Activated T-helper 17 cell treated with anti-CD3 and anti-CD28 coated beads, Interleukin-2, amount 50 U/mL, for 72 hours (primary cell): ENCODE results near the gene CAMK2G. TPM values are rescaled to one million over a fixed set of nuclear protein-coding genes. Genes with fewer than 3 reads are reported as not detected.
A peak's percentile ranks its signal among the peaks of the same experiment; 100 is the strongest.

Experiments used
- ATAC-seq: fragments of 150-1000 bp; cut with Tn5 transposase; replicated peaks from 2 replicates; pipeline ENCODE4 v1.10.0; 2021; ENCODE audit warnings: mild to moderate bottlenecking, moderate library complexity
- H3K27ac Mint-ChIP-seq: one replicate; pipeline ENCODE4 v1.8.0; 2022; ENCODE audit warnings: mixed read lengths
- H3K27me3 Mint-ChIP-seq: one replicate; pipeline ENCODE4 v1.8.0; 2022; ENCODE audit warnings: mixed read lengths
- H3K36me3 Mint-ChIP-seq: one replicate; pipeline ENCODE4 v1.8.0; 2022; ENCODE audit warnings: low read depth, mild to moderate bottlenecking, mixed read lengths
- H3K4me1 Mint-ChIP-seq: one replicate; pipeline ENCODE4 v1.8.0; 2022; ENCODE audit warnings: mixed read lengths
- H3K4me3 Mint-ChIP-seq: one replicate; pipeline ENCODE4 v1.8.0; 2022; ENCODE audit warnings: mild to moderate bottlenecking, mixed read lengths
- H3K9me3 Mint-ChIP-seq: one replicate; pipeline ENCODE4 v1.8.0; 2022; ENCODE audit warnings: mixed read lengths
- total RNA-seq, 2 donors: library from RNA; stranded (reverse); gene quantifications; one replicate each; pipeline ENCODE4 v1.2.3, GENCODE V29; 2022

Gene CAMK2G
- total RNA-seq, 2 donors from 2014 or later: 19.5 to 23.2 TPM

DNA sequence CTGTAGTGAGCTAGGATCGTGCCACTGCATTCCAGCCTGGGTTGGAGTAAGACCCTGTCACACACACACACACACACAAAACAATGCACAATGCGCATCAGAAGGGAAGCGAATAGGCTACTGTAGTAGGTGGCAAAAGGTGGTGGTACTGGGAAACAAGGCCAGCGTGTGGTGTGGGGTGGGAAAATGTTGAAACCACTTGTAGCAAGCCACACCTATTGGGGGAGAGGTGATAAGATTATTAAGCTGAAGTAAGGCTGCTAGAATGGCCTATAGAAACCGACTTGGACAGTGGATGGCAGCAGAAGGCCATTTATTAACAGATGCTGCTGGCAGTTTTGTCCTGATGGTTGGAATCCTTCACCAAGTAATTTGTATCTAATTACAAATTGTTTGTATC is 99.7 kb downstream of the CAMK2G start:
- Mint-ChIP-seq H3K4me3 (peak overlapping the region; percentile 97), H3K27ac (peak overlapping the region; percentile 90), H3K4me1 (peaks cover 23% of the 10 kb centered on the region), H3K36me3 (peaks cover 100% of the 10 kb centered on the region), H3K9me3 (no peaks in the 10 kb centered on the region), H3K27me3 (no peaks in the 10 kb centered on the region)
- no peak for ATAC-seq

DNA sequence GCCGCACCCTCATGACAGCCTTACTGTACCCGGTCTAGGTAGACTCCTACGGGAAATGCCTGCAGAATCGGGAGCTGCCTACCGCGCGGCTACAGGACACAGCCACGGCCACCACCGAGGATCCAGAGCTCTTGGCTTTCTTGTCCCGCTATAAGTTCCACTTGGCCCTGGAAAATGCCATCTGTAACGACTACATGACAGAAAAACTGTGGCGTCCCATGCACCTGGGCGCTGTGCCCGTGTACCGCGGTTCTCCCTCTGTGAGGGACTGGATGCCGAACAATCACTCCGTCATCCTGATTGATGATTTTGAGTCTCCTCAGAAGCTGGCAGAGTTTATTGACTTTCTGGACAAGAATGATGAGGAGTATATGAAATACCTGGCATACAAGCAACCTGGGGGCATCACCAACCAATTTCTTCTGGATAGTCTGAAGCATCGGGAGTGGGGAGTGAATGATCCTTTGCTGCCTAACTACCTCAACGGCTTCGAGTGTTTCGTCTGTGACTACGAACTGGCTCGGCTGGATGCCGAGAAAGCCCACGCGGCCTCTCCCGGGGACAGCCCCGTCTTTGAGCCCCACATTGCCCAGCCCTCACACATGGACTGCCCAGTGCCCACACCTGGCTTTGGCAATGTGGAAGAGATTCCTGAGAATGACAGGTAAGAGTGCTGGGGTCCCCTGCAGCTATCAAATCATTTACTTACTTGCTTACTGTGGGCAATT is 101.0 kb downstream of the CAMK2G start:
- H3K4me3 Mint-ChIP-seq: peak overlapping the region; percentile 97
- H3K27ac Mint-ChIP-seq: peak overlapping the region; percentile 90
- no peaks in the 10 kb centered on the region for H3K9me3 Mint-ChIP-seq
- peak; percentile 10 for ATAC-seq
- peaks cover 100% of the 10 kb centered on the region for H3K36me3 Mint-ChIP-seq
- no peaks in the 10 kb centered on the region for H3K27me3 Mint-ChIP-seq
- peaks cover 28% of the 10 kb centered on the region for H3K4me1 Mint-ChIP-seq

DNA sequence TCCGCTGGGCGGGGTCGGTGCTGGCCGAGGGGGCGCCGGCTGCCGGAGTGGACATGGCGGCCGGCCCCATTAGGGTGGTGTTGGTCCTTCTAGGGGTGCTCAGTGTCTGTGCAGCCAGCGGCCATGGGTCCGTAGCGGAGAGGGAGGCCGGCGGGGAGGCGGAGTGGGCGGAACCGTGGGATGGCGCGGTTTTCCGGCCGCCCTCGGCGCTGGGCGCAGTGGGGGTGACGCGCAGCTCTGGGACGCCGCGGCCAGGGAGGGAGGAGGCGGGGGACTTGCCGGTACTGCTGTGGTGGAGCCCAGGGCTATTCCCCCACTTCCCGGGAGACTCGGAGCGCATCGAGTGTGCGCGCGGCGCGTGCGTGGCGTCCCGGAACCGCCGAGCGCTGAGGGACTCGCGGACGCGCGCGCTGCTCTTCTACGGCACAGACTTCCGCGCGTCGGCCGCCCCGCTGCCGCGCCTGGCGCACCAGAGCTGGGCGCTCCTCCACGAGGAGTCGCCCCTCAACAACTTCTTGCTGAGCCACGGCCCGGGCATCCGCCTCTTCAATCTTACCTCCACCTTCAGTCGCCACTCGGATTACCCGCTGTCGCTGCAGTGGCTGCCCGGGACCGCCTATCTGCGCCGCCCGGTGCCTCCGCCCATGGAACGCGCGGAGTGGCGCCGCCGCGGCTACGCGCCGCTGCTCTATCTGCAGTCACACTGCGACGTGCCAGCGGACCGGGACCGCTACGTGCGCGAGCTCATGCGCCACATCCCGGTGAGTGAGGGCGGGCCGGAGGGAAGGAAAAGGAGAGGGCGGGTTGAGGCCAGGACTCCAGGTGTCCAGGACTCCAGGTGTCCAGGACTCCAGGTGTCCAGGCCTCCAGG is 101.8 kb downstream of the CAMK2G start:
- peaks cover 28% of the 10 kb centered on the region for H3K4me1 Mint-ChIP-seq
- H3K27ac Mint-ChIP-seq: peak overlapping the region; percentile 90
- no peaks in the 10 kb centered on the region for H3K9me3 Mint-ChIP-seq
- H3K4me3 Mint-ChIP-seq: peak overlapping the region; percentile 97
- H3K27me3 Mint-ChIP-seq: no peaks in the 10 kb centered on the region
- peaks cover 100% of the 10 kb centered on the region for H3K36me3 Mint-ChIP-seq
- peak; percentile 82 for ATAC-seq

DNA sequence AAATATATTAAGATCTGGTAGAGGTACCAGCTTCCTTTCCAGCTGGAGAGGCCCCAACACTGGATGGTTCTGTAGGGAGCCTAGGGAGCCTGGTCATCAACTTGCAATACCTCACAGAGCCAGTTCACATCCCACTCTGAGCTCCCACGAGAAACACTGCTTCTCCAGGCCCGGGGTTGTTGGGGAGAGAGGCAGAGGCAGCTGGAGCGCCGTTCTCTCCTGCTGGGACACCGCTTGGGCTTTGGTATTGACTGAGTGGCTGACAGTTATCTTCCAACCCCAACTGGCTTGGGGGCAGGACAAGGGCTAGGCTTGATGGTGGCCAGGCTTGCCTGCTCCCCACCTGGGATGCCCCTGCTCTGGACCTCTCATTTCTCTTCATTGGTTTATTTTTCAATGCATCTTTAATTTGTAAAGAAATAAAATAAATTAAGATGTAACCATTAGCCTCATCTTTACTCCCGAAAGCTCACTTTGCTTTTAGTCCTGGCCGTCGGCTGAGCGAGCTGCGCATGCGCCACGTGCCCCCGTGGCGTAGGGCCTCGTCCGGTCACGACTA is 102.6 kb downstream of the CAMK2G start:
- peaks cover 28% of the 10 kb centered on the region for H3K4me1 Mint-ChIP-seq
- H3K36me3 Mint-ChIP-seq: peaks cover 98% of the 10 kb centered on the region
- no peaks in the 10 kb centered on the region for H3K27me3 Mint-ChIP-seq
- peak overlapping the region; percentile 90 for H3K27ac Mint-ChIP-seq
- H3K4me3 Mint-ChIP-seq: peak overlapping the region; percentile 97
- ATAC-seq: peak; percentile 5
- no peaks in the 10 kb centered on the region for H3K9me3 Mint-ChIP-seq

DNA sequence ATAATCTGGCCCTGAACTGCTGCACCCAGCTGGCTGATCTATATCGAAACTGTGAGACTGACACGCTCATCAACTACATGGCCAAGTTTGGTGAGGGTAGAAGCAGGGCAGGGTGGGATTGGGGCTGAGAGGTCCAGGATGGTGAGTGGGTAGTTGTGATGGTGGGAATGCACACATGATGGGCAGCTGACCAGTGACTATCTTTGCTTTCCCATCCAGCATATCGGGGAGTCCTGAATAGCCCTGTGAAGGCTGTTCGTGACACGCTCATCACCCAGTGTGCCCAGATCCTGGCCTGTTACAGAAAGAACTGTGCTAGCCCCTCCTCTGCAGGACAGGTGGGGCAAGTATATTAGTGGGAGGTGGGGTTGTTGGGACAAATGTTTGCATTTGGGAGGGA is 105.0 kb downstream of the CAMK2G start:
- H3K4me1 Mint-ChIP-seq: peaks cover 19% of the 10 kb centered on the region
- H3K36me3 Mint-ChIP-seq: peaks cover 98% of the 10 kb centered on the region
- H3K4me3 Mint-ChIP-seq: peak overlapping the region; percentile 15
- peak overlapping the region; percentile 64 for H3K27ac Mint-ChIP-seq
- H3K27me3 Mint-ChIP-seq: no peaks in the 10 kb centered on the region
- ATAC-seq: no peak
- H3K9me3 Mint-ChIP-seq: no peaks in the 10 kb centered on the region

DNA sequence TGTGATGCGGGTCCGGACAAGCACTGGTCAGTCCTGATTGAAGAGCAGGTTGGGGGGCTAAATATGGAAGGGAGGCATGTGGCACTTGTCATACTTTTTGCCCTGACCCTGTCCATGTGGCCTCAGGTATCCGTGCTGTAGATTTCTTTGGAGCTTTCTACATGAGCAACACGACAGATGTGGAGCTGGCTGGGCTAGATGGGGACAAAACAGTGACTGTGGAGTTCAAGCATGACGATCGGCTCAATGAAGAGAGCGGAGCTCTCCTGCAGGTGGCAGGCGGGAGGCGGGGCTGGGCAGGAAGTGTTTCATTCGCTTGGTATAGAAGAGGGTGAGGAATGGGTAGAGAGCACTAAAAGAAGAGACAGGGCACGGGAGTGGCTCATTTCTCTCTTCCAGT is 105.5 kb downstream of the CAMK2G start:
- ATAC-seq: peak; percentile 13
- peaks cover 98% of the 10 kb centered on the region for H3K36me3 Mint-ChIP-seq
- H3K27me3 Mint-ChIP-seq: no peaks in the 10 kb centered on the region
- no peaks in the 10 kb centered on the region for H3K9me3 Mint-ChIP-seq
- H3K4me3 Mint-ChIP-seq: peak overlapping the region; percentile 15
- peak overlapping the region; percentile 64 for H3K27ac Mint-ChIP-seq
- H3K4me1 Mint-ChIP-seq: peaks cover 19% of the 10 kb centered on the region

DNA sequence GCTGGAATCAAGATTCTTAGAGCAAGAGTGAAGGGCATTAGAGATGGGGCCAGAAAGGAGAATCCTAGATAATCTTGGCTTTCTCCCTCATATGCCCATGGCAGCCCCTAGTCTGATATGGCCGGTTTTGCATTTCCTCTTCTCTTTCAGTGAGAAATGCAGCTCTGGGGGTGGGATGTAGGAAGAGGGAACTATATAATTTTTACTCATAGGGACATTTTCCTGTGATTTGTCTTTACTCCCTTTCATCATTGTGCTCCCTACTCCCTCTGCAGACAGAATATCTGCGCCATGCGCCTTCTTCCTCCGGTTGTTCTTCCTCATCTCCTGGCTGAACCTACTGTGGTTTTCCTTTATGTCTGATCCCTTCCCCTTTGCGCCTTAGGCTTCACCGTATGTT is 109.3 kb downstream of the CAMK2G start:
- Mint-ChIP-seq H3K4me1 (peaks cover 28% of the 10 kb centered on the region), H3K4me3 (no peak overlapping the region), H3K36me3 (peaks cover 98% of the 10 kb centered on the region), H3K27ac (no peak overlapping the region), H3K9me3 (no peaks in the 10 kb centered on the region), H3K27me3 (no peaks in the 10 kb centered on the region)
- ATAC-seq: no peak

DNA sequence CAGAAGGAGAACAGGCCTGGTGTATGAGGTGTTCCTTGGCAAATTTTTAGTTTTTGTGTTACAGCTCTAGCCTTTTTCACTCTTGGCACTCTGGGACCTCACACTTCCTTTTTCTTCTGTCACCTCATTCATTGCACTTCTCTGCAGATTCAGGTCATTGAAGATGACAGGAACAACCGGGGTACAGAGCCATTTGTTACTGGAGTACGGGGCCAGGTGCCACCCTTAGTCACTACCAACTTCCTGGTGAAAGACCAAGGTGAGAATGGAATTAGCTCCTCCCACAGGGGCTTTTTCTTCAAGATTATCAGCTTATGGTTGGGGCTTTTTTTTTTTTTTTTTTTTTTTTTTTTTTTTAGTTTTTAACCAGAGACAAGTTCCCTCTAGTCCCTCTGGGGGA is 111.0 kb downstream of the CAMK2G start:
- peak overlapping the region; percentile 49 for H3K4me3 Mint-ChIP-seq
- H3K27me3 Mint-ChIP-seq: no peaks in the 10 kb centered on the region
- peak overlapping the region; percentile 65 for H3K27ac Mint-ChIP-seq
- no peaks in the 10 kb centered on the region for H3K9me3 Mint-ChIP-seq
- H3K4me1 Mint-ChIP-seq: peaks cover 31% of the 10 kb centered on the region
- peaks cover 98% of the 10 kb centered on the region for H3K36me3 Mint-ChIP-seq
- peak; percentile 57 for ATAC-seq

DNA sequence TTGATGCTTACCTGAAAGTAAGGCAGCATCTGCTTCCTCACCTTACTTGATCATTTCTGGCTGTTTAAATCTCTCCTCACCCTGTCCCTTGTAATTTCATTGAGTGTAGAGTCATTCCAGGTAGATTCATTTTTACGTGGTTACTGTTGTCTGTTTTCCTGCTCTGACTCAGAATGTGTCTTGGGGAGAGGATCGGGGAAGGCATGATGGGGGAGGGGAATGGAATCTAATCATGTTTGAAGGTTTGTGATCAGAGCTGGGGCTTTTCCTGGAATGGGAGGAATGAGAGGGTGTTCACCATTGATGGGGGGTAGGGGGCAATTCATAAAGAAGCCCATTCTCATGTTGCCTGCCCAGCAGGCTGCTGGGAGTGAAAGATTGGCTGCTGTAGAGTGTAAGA is 111.4 kb downstream of the CAMK2G start:
- H3K9me3 Mint-ChIP-seq: no peaks in the 10 kb centered on the region
- H3K27ac Mint-ChIP-seq: peak overlapping the region; percentile 65
- no peaks in the 10 kb centered on the region for H3K27me3 Mint-ChIP-seq
- H3K4me1 Mint-ChIP-seq: peaks cover 31% of the 10 kb centered on the region
- H3K4me3 Mint-ChIP-seq: peak overlapping the region; percentile 49
- peaks cover 98% of the 10 kb centered on the region for H3K36me3 Mint-ChIP-seq
- peak; percentile 90 for ATAC-seq

Other genes with a start within 250 kb of the CAMK2G start
- not detected for gene MYOZ1, start 233.1 kb downstream of the CAMK2G start, total RNA-seq
- not detected for gene SYNPO2L, start 218.5 kb downstream of the CAMK2G start, total RNA-seq
- gene AGAP5, start 176.4 kb downstream of the CAMK2G start, total RNA-seq: 1 to 10 TPM; 6.3 to 7.2 TPM
- 100 to 1,000 TPM in 1 of 2 donors, 10 to 100 TPM in 1; 98.5 to 129 TPM for gene SEC24C, start 130.2 kb downstream of the CAMK2G start, total RNA-seq
- gene CHCHD1, start 92.5 kb downstream of the CAMK2G start, total RNA-seq: 10 to 100 TPM; 30.2 to 32.8 TPM
- gene ZSWIM8, start 88.9 kb downstream of the CAMK2G start, total RNA-seq: 100 to 1,000 TPM in 1 of 2 donors, 10 to 100 TPM in 1; 66.1 to 113 TPM
- 10 to 100 TPM; 41.2 to 64.0 TPM for gene NDST2, start 63.0 kb downstream of the CAMK2G start, total RNA-seq
- gene PLAU, start 36.6 kb upstream of the CAMK2G start, total RNA-seq: under 1 TPM; 0.37 to 0.67 TPM
- 10 to 100 TPM; 18.4 to 27.2 TPM for gene VCL, start 123.6 kb upstream of the CAMK2G start, total RNA-seq